Mesenteric fat pad (tissue), 1 donor: ENCODE data around the gene FAM13A. TPM values are rescaled to one million over a fixed set of nuclear protein-coding genes. Genes with fewer than 3 reads are reported as not detected.

Source experiments
- total RNA-seq: library from RNA; stranded (reverse); fragmentation: NEBNext Ultra II Directional; extraction: Animal tissue kit (Norgen Biotek cat#: 25700); gene quantifications from one replicate; pipeline ENCODE4 v1.2.1, GENCODE V29; 2021
- donor health status: DM: yes; HTN: yes; CAD: no.

FAM13A gene
- total RNA-seq, 1 donor from 2014 or later, result 29.6 TPM

Other genes with a start within 250 kb of the FAM13A start
- gene TIGD2, start 54.3 kb upstream of the FAM13A start, total RNA-seq, result 4.3 TPM